Psoas muscle (tissue), 8 donors: ENCODE data around the gene IL16. TPM values are rescaled to one million over a fixed set of nuclear protein-coding genes. Genes with fewer than 3 reads are reported as not detected.
A peak's percentile ranks its signal among the peaks of the same experiment; 100 is the strongest.
"Not testable (repeated sequence)": the region's sequence is repeated elsewhere in the genome, so short reads cannot be mapped to it uniquely, and the experiment has no call there.

Experiments used
- ATAC-seq, 4 donors: fragments of 200-7000 bp; cut with Tn5 transposase; one replicate each; pipeline ENCODE4 v1.9.1; 2020; ENCODE audit warnings: moderate library complexity in 3 of 4, mild to moderate bottlenecking in 2 of 4
- DNase-seq, 2 donors: peaks; one replicate each; pipeline ENCODE4 v3.0.0-alpha.2; 2020
- H3K27ac ChIP-seq: fragments of 200-600 bp; one replicate; pipeline ENCODE4 v1.8.0; 2022
- H3K27me3 ChIP-seq, 3 donors: fragments of 200-600 bp in 1 of 3; one replicate each; pipeline versions ENCODE4 v1.6.1 to v1.8.0; 2013 to 2022; ENCODE audit warnings: low read length in 2 of 3, mild to moderate bottlenecking in 2 of 3, moderate library complexity in 1 of 3; ENCODE audit not compliant: insufficient read depth in 3 of 3
- H3K36me3 ChIP-seq, 2 donors: fragments of 200-600 bp in 1 of 2; one replicate each; pipeline versions ENCODE4 v1.6.1 to v1.8.0; 2013 to 2022; ENCODE audit warnings: low read depth in 1 of 2, mild to moderate bottlenecking in 1 of 2, moderate library complexity in 1 of 2; ENCODE audit not compliant: insufficient read depth in 1 of 2
- H3K4me1 ChIP-seq: fragments of 200-600 bp; one replicate; pipeline ENCODE4 v1.8.0; 2022
- H3K4me3 ChIP-seq: fragments of 200-600 bp; one replicate; pipeline ENCODE4 v1.8.0; 2022; ENCODE audit warnings: mild to moderate bottlenecking
- H3K9me3 ChIP-seq: fragments of 200-600 bp; one replicate; pipeline ENCODE4 v1.8.0; 2022
- WGBS, 3 donors: extraction: QIAGEN DNeasy Blood & Tissue Kit; methylation state at CpG; one replicate each; pipeline versions ENCODE4 v1.1.6 to v1.1.7; 2013; 5-methylcytosine and 5-hydroxymethylcytosine counted together
- intact Hi-C, 2 donors: fragments of 100-400 bp; cut with DNase I; formaldehyde crosslinking; loops; one replicate each; pipeline versions ENCODE4 v1.11.0 to v1.14.2; 2022
- polyA plus RNA-seq, 3 donors: library from polyadenylated mRNA; stranded (reverse); fragments of 200-250 nt; gene quantifications; one replicate each; pipeline ENCODE4 v1.2.3, GENCODE V29; 2013
- total RNA-seq, 4 donors: library from RNA; stranded (reverse); fragmentation: NEBNext Ultra II Directional in 2 of 4; extraction: Animal tissue kit (Norgen Biotek cat#: 25700) in 2 of 4; gene quantifications; one replicate each; pipeline versions ENCODE4 v1.2.1 to v1.2.4, GENCODE V29; 2021 to 2023
- TF ChIP-seq, protein P1 (sequence below): fragments of 200-600 bp; IDR thresholded peaks from one replicate; pipeline ENCODE4 v1.8.0; 2022; ENCODE audit warnings: antibody characterized with exemption
- donor health status: healthy with polysubstance abuse.
- donor health status: DM: no; HTN: no; CAD: no; lungs with moderate emphysema.
- donor health status: Bipolar disorder and iron deficiency.
- donor health status: healthy.
- donor health status: DM: yes; HTN: yes; CAD: no.
- donor health status: DM: no; HTN: no; CAD: no.
- donor health status: DM: no; HTN: no; CAD: no.
- donor health status: DM: yes; HTN: yes; CAD: no.

The IL16 gene
- total and polyA plus RNA-seq, 7 donors, result 1.2 to 5.3 (median 2.4) TPM

DNA sequence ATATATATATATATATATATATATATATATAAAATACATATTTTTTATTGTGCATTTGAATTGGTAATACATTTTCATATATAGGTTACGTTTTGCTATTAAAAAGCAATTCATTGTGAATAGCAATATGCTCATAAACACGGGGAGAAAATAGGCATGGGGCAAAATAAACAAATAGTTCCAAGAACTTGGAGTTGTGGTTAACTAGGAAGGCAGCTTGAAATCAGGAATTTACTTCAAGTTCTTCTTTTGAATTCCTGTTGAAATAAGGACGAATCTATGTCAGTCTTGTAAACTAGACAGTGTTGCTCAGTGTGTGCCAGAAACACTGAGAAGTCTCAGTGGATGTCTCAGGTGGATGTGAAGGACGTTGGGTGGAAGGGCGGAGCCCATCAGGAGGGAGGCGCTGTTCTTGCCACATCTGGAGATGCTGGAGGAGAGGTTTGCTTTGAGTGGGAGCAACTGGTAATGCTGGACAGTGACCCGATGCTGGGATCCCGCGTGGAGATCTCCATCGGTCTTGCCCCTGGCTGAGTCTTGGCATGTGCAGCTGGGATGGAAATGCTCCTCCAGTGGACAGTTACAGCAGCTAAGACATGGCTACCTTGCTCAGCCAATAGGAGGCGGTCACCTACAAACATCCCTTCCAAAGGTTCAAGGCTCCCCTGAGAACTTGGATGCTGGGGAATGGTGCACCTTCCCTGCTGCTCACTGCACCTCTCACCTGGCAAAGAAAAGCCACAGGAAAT, 2.5 kb downstream of the IL16 start:
- TF ChIP-seq, protein P1, sequence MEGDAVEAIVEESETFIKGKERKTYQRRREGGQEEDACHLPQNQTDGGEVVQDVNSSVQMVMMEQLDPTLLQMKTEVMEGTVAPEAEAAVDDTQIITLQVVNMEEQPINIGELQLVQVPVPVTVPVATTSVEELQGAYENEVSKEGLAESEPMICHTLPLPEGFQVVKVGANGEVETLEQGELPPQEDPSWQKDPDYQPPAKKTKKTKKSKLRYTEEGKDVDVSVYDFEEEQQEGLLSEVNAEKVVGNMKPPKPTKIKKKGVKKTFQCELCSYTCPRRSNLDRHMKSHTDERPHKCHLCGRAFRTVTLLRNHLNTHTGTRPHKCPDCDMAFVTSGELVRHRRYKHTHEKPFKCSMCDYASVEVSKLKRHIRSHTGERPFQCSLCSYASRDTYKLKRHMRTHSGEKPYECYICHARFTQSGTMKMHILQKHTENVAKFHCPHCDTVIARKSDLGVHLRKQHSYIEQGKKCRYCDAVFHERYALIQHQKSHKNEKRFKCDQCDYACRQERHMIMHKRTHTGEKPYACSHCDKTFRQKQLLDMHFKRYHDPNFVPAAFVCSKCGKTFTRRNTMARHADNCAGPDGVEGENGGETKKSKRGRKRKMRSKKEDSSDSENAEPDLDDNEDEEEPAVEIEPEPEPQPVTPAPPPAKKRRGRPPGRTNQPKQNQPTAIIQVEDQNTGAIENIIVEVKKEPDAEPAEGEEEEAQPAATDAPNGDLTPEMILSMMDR, result no peak

DNA sequence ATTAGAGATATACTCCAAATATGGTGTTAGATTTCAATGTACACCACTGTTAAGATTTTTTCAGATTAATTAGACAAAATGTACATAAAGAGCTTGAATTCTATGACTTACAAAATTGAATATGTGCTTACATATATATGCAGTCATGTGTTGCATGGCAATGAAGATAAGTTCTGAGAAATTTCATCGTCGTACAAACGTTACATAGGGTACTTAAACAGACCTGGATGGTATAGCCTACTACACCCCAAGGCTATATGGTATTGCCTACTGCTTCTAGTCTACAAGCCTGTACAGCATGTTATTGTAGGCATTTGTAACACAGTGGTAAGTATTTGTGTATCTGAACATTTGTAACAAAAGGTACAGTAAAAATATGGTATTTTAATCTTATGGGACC, 9.3 kb downstream of the IL16 start:
- no peaks in the 10 kb centered on the region for H3K36me3 ChIP-seq
- DNase-seq (no peak), ATAC-seq (no peak)
- no peaks in the 10 kb centered on the region for H3K4me1 ChIP-seq
- no peak overlapping the region for H3K27ac ChIP-seq
- 84 to 93% (median 85%) methylated on average over 3 of the region's 3 CpGs for WGBS, 3 donors
- H3K27me3 ChIP-seq, result no peaks in the 10 kb centered on the region
- intact Hi-C loops, result no loop called here
- H3K4me3 ChIP-seq, result no peak overlapping the region
- peaks cover 7% of the 10 kb centered on the region for H3K9me3 ChIP-seq
- TF ChIP-seq, protein P1, result no peak

More for the DNA sequence above, 2.5 kb downstream of the IL16 start:
- WGBS, 3 donors, result 75 to 78% (median 77%) methylated on average over 11 of the region's 11 CpGs
- no peaks in the 10 kb centered on the region for H3K36me3 ChIP-seq
- no peak for ATAC-seq
- H3K4me1 ChIP-seq, result no peaks in the 10 kb centered on the region
- H3K9me3 ChIP-seq, result no peaks in the 10 kb centered on the region
- H3K27me3 ChIP-seq, result peaks cover 0 to 5% (median 0%) of the 10 kb centered on the region in 3 donors
- intact Hi-C loops, result no loop called here
- DNase-seq, result no peak
- no peak overlapping the region for H3K4me3 ChIP-seq
- H3K27ac ChIP-seq, result no peak overlapping the region

DNA sequence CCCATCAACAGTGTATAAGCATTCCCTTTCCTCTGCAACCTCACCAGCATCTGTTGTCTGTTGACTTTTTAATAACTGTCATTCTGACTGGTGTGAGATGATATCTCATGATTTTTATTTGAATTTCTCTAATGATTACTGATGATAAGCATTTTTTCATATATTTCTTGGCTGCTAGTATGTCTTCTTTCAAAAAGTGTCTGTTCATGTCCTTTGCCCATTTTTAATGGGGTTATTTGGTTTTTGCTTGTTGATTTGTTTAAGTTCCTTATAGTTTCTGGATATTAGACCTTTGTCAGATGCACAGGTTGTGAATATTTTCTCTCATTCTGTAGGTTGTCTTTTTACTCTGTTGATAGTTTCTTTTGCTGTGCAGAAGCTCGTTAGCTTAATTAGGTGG, 11.3 kb downstream of the IL16 start:
- 60 to 80% (median 69%) methylated on average over 1 of the region's 1 CpG for WGBS, 3 donors
- DNase-seq, ATAC-seq, H3K9me3 ChIP-seq, H3K4me3 ChIP-seq, intact Hi-C loops, H3K27me3 ChIP-seq, H3K27ac ChIP-seq, H3K36me3 ChIP-seq, H3K4me1 ChIP-seq: not testable (repeated sequence)

DNA sequence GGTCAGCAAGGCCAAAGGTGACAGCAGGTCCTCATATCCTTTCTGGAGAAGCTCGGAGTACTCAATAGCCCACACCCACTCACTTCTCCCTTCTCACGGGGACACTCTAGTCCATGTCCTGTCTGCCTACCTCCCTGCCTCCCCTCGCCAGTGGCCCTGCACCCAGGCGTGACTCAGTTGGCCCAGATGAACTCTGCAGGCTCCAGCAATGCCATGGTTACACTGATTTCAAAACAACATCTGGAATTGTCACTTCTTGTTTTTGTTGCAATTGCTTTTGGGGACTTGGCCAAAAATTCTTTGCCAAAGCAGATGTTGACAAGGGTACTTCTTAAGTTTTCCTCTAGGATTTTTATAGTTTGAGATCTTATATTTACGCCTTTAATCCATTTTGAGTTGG, 13.0 kb downstream of the IL16 start:
- DNase-seq, result peak; percentile 62 to 82
- Histone ChIP-seq H3K9me3 (peaks cover 14% of the 10 kb centered on the region), H3K36me3 (no peaks in the 10 kb centered on the region), H3K27me3 (no peaks in the 10 kb centered on the region), H3K27ac (no peak overlapping the region), H3K4me1 (no peaks in the 10 kb centered on the region), H3K4me3 (no peak overlapping the region)
- ATAC-seq, result peak in 2 of 4 donors; percentile 81 to 86
- WGBS, 3 donors, result 36 to 54% (median 37%) methylated on average over 5 of the region's 5 CpGs
- intact Hi-C loops, result no loop called here
- TF ChIP-seq, protein P1, result no peak

DNA sequence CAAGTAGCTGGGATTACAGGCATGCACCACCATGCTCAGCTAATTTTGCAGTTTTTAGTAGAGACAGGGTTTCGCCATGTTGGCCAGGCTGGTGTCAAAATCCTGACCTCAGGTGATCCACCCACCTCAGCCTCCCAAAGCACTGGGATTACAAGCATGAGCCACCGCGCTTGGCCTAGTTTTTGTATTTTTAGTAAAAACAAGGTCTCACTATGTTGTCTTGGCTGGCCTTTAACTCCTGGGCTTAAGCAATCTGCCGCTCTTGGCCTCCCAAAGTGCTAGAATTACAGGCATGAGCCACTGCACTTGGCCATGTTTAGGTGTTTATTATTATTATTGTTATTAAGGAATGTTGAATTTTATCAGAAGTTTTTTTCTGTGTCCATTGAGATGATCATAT, 14.7 kb downstream of the IL16 start:
- TF ChIP-seq, protein P1, result no peak
- no peaks in the 10 kb centered on the region for H3K4me1 ChIP-seq
- DNase-seq (peak in 1 of 2 donors; percentile 47), ATAC-seq (peak in 1 of 4 donors; percentile 44)
- peaks cover 14% of the 10 kb centered on the region for H3K9me3 ChIP-seq
- 68 to 77% (median 71%) methylated on average over 4 of the region's 4 CpGs for WGBS, 3 donors
- no peaks in the 10 kb centered on the region for H3K36me3 ChIP-seq
- no peak overlapping the region for H3K27ac ChIP-seq
- H3K4me3 ChIP-seq, result no peak overlapping the region
- intact Hi-C loops, result no loop called here
- H3K27me3 ChIP-seq, result no peaks in the 10 kb centered on the region
